Measurements from ENCODE around the gene NDE1. TPM values are rescaled to one million over a fixed set of nuclear protein-coding genes. Genes with fewer than 3 reads are reported as not detected.

The NDE1 gene
- total and polyA plus RNA-seq, 2 of the 8 experiments (the other 6 are each of a cell fraction or from before 2014, with no cell fraction given), result 13.3 to 41.3 TPM

DNA sequence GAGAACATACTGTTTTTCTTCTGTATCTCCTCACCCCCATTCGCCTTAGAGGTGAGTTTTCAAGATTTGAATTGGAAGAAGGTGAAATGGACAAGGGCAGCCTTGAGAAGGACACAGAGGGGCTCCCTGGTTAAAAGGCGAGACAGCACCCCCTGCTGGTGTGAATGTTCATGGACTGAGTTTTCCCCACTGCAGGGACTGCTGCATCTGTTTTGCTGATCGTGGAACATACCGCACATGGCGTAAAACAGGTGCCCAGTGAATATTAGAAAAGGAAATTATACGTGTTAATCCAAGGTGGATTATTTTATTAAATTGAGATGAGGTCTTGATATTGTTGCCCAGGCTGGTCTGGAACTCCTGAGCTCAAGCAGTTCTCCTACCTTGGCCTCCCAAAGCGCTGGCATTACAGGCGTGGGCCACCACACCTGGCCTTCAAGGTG is 54.5 kb downstream of the NDE1 start (continued):
- TF ChIP-seq, protein P1, sequence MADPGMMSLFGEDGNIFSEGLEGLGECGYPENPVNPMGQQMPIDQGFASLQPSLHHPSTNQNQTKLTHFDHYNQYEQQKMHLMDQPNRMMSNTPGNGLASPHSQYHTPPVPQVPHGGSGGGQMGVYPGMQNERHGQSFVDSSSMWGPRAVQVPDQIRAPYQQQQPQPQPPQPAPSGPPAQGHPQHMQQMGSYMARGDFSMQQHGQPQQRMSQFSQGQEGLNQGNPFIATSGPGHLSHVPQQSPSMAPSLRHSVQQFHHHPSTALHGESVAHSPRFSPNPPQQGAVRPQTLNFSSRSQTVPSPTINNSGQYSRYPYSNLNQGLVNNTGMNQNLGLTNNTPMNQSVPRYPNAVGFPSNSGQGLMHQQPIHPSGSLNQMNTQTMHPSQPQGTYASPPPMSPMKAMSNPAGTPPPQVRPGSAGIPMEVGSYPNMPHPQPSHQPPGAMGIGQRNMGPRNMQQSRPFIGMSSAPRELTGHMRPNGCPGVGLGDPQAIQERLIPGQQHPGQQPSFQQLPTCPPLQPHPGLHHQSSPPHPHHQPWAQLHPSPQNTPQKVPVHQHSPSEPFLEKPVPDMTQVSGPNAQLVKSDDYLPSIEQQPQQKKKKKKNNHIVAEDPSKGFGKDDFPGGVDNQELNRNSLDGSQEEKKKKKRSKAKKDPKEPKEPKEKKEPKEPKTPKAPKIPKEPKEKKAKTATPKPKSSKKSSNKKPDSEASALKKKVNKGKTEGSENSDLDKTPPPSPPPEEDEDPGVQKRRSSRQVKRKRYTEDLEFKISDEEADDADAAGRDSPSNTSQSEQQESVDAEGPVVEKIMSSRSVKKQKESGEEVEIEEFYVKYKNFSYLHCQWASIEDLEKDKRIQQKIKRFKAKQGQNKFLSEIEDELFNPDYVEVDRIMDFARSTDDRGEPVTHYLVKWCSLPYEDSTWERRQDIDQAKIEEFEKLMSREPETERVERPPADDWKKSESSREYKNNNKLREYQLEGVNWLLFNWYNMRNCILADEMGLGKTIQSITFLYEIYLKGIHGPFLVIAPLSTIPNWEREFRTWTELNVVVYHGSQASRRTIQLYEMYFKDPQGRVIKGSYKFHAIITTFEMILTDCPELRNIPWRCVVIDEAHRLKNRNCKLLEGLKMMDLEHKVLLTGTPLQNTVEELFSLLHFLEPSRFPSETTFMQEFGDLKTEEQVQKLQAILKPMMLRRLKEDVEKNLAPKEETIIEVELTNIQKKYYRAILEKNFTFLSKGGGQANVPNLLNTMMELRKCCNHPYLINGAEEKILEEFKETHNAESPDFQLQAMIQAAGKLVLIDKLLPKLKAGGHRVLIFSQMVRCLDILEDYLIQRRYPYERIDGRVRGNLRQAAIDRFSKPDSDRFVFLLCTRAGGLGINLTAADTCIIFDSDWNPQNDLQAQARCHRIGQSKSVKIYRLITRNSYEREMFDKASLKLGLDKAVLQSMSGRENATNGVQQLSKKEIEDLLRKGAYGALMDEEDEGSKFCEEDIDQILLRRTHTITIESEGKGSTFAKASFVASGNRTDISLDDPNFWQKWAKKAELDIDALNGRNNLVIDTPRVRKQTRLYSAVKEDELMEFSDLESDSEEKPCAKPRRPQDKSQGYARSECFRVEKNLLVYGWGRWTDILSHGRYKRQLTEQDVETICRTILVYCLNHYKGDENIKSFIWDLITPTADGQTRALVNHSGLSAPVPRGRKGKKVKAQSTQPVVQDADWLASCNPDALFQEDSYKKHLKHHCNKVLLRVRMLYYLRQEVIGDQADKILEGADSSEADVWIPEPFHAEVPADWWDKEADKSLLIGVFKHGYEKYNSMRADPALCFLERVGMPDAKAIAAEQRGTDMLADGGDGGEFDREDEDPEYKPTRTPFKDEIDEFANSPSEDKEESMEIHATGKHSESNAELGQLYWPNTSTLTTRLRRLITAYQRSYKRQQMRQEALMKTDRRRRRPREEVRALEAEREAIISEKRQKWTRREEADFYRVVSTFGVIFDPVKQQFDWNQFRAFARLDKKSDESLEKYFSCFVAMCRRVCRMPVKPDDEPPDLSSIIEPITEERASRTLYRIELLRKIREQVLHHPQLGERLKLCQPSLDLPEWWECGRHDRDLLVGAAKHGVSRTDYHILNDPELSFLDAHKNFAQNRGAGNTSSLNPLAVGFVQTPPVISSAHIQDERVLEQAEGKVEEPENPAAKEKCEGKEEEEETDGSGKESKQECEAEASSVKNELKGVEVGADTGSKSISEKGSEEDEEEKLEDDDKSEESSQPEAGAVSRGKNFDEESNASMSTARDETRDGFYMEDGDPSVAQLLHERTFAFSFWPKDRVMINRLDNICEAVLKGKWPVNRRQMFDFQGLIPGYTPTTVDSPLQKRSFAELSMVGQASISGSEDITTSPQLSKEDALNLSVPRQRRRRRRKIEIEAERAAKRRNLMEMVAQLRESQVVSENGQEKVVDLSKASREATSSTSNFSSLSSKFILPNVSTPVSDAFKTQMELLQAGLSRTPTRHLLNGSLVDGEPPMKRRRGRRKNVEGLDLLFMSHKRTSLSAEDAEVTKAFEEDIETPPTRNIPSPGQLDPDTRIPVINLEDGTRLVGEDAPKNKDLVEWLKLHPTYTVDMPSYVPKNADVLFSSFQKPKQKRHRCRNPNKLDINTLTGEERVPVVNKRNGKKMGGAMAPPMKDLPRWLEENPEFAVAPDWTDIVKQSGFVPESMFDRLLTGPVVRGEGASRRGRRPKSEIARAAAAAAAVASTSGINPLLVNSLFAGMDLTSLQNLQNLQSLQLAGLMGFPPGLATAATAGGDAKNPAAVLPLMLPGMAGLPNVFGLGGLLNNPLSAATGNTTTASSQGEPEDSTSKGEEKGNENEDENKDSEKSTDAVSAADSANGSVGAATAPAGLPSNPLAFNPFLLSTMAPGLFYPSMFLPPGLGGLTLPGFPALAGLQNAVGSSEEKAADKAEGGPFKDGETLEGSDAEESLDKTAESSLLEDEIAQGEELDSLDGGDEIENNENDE (IDR thresholded peaks at IDR 0.05; ENCODE audit: insufficient replicate concordance, low read length), result no peak
- TF ChIP-seq ZNF274 (IDR thresholded peaks at IDR 0.05; ENCODE audit: borderline replicate concordance, extremely low read depth, low read length) (no peak), GTF2F1 (IDR thresholded peaks at IDR 0.05; ENCODE audit: borderline replicate concordance, low read depth, low read length) (no peak), CBX5 (IDR thresholded peaks at IDR 0.05; ENCODE audit: low read depth, low read length) (no peak), CEBPB (IDR thresholded peaks at IDR 0.05; ENCODE audit: low read depth, low read length) (no peak), CREB1 (IDR thresholded peaks at IDR 0.05) (no peak), ATF2 (IDR thresholded peaks at IDR 0.05; ENCODE audit: low read length) (no peak), JUN (IDR thresholded peaks at IDR 0.05; ENCODE audit: low read depth, low read length) (no peak), CTBP2 (IDR thresholded peaks at IDR 0.05; ENCODE audit: borderline replicate concordance, insufficient read depth, insufficient read length, low read length) (no peak), BACH1 (IDR thresholded peaks at IDR 0.05; ENCODE audit: low read length) (peak; percentile 56), TEAD4 (IDR thresholded peaks at IDR 0.05; ENCODE audit: low read depth, low read length) (peak; percentile 76; the same call in 1 of the 2 replicates)

Data from H1 (cell line).